Activated effector memory CD4-positive, alpha-beta T cell treated with Interleukin-2 at 50 U/mL for 16 hours (primary cell): ENCODE measurements around the gene JMJD7.

Experiments
- DNase-seq: peaks from one replicate; pipeline ENCODE4 v3.0.0-alpha.2; 2020

The JMJD7 gene

DNA sequence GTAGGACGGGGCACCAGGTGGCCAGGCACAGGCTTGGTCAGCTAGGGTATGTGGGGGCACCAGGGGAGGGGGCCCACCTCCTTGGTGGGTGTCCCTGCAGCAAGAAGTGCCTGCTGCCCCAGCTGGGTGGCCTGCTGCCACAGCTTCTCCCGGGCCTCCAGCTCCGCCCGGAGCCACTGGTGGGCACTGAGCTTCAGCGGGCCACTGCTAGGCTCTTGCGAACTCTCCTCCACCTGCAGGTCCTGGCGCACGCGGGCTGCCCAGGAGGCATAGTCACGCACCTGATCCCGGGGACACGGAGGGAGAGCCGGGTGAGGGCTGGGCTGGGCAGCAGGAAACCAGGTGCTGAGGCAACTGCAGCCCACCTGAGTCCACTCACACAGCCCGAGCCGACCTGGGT, 40.4 kb downstream of the JMJD7 start:
- DNase-seq = no peak

DNA sequence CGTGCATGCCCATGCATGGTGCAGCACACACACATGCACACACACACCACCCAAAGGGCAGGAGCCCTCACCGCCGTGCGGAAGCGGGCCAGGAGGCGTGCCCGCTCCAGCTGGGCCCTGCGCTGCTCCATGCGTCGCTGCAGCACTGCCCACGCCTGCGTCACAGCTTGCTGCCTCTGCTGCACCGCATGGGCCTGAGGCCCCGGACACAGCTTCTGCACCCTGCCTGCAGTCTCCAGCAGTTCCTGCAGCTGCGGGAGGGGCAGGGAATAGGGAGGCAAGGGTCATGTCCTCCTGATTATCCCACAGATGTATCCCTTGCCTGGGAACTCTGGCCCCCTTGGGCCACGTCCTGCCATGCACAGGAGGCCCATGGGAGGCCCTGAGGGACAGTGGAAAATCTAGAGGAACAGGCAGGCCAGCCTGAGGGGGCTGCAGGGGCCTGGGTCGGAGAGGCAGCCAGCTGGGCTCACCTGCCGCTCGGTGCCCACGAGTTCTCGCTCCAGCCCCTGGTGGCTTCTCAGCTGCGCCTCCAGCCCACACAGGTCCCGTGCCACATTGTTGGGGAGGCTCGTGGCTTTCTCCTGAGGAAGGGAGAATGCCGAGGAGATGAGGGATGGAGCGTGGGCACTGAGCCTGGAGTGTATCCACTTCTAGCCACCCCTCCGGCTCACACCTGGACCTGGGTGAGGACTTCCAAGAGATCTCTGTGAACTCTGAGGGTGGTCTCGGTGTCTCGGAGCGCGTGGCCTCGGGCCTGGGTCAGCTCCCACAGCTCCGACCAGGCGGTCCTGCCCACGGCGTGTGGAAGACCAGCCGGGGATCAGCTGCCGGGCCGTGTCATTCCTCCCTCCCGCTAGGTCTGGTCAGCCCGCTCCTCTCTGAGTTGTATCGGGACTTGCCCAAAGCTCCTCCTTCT, 42.1 kb downstream of the JMJD7 start:
- DNase-seq = no peak

DNA sequence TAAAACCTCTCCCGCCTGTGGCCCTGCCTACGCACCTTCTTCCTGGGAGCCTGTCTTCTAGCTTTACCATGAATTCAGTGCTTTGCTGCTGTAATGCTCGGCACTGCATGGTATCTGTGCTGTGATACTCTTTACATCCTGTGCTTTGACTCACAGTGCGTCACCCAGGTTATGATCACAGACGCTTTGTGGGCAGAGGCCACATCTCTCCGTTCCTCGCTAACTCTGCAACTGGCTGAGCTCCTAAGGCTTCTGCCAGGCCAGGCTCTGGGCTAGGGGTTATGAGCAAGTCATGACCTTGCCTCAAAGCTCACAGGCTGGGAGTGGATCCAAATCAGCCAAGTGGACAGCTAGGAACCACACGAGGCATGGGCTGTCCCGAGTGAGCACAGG, 42.8 kb downstream of the JMJD7 start:
- peak; percentile 25 for DNase-seq

DNA sequence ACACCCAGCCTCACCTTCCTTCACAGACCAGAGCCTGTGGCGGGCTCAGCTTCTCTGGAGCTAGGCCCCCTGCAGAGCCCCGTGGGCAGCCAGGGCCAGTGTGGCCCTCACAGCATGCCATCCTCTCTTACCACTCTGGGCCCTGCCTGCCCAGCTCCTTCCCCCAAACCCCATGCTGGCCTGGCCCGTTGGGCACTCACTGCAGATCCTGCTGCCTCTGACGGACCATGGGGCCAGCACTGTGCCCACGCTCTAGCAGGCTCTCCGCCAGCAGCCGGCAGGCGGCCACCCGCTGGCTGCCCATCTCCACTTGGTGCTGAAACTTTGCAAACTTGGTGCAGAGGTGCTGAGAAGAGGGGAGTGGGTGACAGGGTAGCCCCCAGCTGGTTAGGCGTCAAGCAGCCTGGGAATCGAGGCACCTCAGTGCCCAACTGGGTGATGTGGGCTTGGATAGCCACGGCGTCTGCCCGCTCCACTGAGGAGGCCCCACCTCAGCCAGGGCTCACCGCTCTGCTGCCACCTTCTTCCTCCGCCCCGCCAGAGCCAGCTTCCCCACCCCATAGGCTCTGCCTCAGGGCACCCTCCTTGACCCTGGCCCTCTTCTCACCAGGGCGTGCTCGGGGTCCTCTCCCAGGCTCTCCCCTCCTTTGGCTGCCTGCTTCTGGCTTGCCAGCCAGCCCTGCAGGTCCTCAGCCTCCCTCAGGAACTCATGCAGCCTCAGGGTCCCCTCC, 43.4 kb downstream of the JMJD7 start:
- no peak for DNase-seq

DNA sequence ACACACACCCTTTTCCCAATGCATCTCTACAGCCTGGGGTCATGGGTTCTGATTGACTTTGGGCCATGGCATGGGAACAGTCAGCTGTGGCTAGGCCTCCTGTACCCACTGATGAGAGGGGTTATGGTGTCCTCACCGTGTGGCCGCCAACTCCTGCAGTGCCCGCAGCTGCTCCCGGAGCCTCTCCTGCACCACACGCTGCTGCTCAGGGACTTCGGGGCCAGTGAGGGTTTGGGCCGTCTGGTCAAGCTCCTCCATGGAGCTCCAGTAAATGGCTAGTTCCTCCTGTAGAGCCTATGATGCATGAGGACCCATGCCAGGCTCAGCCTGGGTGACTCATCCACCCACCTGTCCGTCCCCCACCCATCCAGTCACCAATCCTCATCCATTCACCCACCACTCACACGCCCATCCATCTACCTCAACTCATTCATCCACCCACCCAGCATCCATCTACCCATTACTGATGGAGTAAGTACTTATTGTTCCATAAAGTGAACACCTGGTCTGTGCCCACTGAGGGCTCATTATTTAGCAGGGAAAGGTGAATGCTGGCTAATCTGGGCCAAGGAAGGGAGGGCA, 44.4 kb downstream of the JMJD7 start:
- DNase-seq = no peak

DNA sequence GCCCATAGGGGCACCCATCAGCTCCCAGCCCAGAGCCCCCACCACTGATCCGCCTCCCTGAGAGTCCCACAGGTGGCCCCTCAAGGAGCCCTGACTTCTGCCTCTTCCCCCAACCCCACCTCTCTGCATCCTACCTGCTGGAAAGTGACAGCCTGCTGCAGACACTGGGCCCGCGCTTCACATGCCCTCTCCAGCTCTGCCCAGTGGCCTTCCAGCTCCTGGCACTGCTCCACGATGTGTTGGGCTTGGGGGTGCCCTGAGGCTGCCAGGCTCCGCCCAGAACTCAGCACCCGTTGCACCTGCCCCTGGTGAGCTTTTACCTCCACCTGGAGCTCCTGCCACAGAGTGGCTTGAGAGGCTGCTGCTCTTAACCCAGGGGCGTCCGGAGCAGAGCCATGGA, 45.8 kb downstream of the JMJD7 start:
- no peak for DNase-seq

DNA sequence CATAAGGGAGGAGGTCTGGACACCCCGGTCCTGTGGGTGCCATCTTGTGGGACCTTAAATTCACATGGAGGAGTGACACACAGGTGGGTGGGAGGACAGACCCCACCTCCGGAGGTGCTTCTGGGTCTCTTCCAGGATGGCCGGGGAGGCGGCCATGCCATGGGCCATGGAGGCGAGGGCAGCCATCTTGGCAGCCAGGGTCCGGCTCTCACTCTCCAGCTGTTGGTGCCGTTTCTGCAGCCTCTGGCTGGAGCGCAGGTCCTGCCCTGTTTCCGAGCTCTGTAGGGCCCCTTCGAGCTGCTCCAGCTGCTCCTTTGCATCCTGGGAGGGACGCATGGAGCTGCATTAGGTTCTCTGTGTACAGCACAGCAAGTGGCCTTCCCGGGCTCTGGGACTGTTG, 46.8 kb downstream of the JMJD7 start:
- DNase-seq = no peak

DNA sequence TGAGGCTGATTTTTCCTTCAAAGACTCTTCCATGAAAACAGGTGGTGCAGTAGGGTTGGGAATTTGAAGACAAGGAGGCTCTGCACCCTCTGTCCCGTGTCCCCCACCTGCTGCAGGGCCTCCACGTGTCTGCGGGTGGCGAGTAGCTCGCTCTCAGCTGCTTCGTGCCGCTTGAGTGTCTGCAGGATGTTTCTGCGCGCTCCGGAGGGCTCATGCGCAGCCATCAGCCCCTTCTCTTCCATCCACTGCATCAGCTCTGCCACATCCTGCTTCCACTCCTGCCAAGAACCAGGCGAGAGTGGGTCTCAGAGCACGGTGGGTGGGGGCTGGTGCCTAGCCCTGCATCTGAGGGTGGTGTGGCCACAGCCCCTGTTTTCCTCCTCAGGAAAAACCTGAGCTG, 48.1 kb downstream of the JMJD7 start:
- no peak for DNase-seq

DNA sequence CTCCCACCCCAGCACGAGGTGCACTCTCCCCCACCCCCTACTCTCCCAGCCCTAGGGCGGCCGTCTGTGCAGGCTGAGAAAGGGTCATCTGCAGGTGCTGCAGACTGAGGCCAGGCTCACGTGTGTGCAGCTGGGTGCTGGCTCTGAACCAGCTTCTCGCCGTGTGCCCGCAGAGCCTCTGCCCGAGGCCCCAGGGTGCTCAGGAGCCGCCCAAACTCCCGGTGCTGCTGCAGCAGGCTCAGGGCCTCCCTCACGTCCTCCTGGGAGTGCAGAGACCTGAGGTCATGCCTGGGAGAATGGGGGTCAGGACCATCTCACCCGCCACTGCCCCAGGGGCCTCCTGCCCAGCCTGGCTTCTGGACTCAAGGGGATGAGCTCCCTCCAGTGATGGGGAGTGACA, 48.8 kb downstream of the JMJD7 start:
- DNase-seq = no peak

DNA sequence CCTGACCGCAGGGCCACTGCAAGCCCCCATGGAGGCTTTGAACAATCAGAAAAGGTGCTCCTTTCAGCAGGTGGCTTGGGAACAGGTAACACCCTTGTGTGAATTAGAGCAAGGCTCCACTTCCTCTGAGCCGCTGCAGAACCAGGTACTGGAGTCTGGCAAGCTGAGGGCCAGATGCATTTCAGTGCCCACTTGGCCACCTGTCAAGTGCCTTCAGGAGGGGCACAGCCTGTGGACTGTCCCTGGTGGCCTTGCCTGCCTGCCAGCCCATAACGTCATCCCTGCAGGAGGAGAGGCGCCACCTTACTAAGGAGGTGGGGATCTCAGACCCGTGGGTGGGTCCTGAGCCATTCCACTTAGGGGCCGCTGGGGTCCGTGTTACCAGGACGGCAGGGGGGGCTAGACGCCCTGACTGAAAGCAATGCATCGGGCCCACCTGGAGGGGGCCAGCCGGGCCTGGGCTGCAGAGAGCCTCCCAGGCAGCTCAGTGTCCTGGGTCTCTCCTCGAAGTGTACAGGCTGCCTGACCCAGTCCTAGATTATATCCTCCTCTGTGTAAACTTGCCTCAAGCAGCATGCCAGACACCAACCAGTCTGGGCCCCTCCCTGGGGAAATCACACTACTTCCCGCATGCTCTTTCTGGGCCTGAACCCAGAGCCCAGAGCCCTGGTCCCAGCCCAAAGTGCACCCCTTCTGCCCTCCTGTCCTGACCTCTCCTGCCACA, 49.9 kb downstream of the JMJD7 start:
- no peak for DNase-seq

DNA sequence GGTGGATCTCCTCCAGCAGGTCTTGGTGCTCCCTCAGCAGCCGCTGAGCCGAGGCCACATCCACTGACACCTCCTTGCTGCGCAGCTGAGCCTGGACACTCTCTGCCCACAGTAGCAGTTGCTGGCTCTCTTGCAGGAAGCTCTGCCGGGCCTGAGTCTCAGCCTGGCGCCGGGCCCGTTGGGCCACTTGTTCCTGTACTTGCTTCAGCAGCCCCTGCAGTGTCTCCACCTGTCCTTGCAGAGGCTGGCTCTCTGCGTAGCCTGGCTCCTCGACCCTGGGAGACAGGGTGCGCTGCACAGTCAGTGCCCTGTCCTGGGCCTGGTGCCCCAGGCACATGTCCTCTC, 50.4 kb downstream of the JMJD7 start:
- DNase-seq = no peak

DNA sequence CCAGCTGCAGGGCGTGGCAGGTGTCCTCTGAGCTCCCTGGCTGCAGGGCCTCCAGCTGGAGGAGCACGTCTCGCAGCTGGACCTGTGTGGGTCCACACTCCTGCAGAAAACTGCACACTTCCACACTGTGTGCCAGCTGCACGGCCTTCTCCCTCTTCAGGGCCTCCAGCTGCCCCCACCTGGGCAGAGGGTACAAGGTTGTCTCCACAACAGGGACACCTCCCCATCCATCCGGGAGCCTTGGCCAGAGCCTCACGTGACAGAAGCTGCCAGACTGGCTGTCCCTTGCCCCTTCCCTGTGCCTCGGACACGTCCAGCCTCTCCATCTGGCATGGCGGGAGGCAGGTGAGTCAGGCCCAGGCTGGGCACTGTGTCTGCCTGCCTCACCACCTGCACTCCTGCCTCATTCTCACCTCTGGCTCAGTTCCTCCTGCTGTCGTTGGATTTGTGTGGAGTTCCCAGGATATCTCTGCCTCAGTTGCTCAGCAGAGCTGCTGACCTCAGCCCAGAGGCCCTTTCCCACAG, 51.5 kb downstream of the JMJD7 start:
- no peak for DNase-seq

DNA sequence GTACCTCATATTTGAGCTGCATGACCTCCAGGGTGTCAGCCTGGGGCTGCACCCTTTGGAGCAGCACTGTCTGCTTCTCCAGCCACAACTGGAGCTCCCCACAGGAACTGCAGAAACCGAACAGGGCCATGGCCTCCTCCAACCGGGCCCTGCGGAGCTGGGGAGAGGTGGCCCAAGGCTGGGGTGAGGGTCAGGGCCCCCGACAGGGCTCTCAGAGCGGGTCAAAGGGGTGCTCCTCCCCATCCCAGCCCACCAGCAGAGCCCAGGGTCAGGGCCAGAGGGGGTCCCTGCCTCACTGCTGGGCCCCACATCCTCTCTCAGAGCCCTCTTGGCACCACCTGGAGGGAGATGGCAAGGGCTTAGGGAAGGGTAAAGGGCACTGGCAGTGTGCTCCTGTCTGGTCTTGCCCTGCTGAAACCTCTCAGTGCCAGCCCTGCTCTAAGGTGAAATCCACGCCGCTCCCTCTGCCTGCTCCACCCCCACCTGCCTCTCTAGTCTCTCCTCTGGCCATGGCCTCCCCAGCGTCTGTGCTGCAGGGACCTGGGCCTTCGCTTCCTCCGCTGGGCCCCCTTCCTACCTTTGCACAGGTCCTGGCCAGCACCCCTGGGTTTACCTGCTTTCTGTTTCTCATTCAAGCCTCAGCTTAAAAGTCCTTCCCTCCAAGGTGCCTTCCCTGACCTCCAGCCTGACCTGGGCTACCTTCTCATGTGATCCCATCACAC, 52.4 kb downstream of the JMJD7 start:
- no peak for DNase-seq

DNA sequence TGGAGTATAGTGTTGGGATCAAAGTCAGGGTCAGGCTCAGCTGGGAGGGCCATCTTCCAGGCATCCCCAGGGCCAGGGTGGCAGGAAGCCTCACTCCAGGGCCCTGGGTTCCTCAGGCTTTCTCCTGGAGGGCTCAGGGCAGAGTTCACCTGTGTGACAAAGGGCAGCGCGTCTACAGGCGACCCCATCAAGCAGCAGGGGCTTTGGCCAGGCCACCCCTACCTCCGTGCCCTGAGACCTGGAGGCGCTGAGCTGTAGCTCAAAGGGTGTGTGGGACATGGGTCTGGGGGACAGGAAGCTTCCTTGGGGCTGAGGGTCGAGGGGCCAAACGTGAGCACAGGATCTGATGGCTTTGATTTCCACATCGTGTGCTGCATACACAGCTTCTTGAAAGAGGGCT, 53.2 kb downstream of the JMJD7 start:
- no peak for DNase-seq

DNA sequence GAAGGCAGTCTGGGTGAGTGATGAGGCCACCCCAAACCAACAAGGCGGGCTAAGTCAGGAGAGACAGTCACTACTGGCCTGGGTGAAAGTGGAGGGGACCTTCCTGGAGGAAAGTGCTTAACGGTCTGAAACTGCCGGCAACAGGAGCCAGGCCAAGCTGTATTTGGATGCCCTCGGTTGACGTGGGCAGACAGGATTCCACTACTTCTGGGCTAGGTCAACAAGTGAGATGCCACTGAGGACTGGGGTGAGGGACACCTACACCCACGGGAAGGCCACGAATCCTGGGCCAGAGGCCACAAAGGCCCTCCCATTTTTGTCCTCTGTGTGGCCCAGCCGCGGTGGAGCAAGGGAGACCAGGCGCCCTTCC, 53.6 kb downstream of the JMJD7 start:
- no peak for DNase-seq

DNA sequence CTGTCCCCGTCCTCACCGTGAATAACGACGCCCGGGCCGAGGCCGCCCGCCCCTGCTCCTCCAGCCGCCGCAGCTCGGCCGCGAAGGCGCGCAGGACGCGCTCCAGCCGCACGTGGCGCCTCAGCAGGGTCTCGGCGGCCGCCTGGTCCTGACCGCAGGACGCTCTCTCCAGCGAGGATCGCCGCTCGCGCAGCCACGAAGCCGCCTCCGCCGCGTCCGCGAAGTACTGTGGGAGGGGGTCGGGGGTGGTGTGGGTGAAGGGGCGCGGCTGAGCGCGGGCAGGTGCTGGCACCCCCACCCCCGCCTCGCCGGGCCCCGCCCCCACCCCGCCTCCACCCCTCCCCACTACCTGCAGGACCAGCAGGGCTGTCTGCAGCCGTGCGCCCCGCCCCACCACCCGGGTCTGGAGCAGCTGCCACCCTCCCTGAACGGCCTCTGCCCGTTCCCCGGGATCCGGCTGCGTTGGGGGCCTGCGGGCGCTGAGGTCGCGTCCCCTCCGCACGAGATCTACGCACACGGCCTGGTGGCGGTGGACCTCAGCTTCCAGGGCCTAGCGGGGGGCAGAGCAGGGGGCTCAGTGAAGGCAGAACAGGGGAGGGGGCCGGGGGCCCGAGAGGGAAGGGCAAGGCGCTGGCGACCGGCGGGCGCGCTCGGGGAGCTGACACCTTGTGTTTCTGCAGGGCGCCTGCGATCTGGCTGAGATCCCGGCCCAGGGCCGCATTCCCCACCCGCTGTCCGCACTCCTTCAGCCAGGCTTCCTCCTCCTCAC, 54.2 kb downstream of the JMJD7 start:
- DNase-seq = no peak

DNA sequence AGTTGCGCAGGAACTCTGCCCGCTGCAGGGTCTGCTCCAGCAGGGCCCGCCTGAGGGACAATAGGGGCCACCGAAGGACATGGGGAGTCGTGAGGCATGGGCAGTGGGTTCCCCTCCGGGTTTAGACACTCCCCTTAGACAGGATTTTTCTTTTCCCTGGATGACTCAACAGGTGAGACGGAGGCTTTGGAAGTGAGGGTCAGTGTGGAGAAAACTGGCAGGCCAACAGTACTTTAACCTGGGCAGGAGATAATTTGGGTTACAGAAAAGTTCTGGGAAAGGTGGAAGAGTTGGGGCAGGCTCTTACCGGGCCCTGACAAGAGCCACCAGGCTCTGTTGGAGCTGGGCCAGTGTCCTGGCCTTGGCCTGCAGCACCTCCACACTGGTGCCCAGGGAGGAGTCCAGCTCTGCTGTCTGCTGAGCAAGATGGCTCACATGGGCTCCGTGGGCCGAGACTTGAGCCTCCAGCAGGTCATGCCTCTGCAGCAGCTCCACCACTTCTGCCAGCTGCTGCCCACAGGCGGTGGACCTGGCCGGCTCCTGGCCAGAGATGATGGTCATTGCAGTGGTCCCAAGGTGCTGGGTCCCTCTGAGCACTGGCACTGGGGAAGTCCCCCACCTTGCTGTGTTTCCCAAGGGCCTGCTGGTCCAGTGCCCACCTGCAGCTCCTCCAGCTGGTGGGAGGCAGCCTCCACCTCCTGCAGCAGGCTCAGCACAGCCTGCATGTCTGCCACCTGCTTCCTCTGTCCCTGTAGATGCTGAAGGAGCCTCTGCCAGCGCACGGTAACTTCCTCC, 55.0 kb downstream of the JMJD7 start:
- DNase-seq = no peak

DNA sequence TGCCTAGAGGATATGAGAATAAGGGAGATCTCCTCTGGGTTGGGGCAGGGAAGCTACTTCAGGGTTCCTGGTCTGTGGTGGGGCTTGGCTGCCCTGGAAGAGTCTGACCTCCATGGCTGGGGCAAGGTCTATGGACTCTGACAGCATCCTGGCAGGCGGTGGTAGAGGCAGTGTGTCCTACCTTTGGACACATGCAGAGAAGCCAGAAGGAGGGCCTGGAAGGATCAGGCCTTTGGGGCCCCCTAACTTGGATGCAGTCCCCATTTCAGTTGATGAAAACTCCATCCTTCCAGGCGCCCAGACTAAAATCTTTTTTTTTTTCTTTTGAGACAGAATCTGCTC, 55.6 kb downstream of the JMJD7 start:
- no peak for DNase-seq

DNA sequence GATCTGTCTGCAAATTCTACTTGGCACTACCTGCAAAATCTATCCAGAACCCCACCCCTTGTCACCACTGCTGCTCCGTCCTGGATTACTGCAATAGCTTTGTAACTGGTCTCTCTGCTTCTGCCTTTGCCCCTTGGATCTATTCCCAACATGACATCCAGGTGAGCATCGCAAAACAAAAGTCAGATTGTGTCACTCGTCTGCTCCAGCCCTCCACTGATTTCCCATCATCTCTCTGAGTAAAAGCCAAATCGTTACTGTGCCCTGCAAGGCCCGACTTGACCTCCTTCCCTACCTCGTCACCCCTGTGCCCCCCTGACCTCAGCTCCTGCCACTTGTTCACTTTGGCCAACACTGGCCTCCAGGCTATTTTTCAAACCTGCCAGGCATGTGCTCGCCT, 56.6 kb downstream of the JMJD7 start:
- no peak for DNase-seq

DNA sequence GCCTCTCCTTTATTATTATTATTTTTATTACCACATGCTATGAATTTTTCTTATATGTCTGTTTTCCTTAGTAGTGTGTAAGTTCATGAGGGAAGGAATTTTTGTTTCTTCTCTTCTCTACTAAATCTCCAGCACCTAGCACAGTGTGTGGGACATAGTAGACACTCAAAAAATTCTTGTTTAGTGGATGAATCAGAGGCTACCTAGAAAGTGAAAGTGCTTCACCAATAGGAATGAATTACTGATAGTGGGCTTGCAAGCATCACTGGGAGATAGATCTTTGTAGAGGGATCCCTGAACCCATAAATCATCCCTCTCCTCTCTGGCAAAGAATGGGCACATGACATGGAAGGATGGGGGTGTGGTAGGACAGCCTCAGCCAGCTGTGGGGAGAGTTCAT, 57.4 kb downstream of the JMJD7 start:
- no peak for DNase-seq

DNA sequence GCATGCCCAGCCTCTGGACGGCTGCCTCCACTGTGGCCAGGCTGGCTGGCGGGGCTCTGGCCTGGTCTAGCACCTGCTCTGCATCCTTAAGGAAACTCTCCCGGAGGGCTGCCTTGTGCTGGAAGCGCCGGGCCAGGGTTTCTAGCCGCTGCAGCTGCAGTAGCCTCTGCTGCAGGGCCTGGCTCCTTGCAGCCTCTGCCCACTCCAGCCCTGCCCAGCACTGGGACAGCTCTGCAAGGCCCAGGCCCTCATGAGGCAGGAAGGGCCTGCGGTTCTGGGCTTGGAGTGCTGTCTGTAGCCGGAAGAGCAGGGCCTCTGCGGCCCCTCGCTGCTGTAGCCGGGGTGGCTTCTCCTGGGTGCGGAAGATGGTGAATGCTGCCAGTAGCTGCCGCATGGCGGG, 57.9 kb downstream of the JMJD7 start:
- no peak for DNase-seq
